Measurements from ENCODE around the gene INPP4A.

Gene INPP4A
- long read RNA-seq, partial matches to known transcripts: 8 of 17 reads
- long read RNA-seq, other reads (novel, unspliced or antisense): 9 of 17 reads

DNA sequence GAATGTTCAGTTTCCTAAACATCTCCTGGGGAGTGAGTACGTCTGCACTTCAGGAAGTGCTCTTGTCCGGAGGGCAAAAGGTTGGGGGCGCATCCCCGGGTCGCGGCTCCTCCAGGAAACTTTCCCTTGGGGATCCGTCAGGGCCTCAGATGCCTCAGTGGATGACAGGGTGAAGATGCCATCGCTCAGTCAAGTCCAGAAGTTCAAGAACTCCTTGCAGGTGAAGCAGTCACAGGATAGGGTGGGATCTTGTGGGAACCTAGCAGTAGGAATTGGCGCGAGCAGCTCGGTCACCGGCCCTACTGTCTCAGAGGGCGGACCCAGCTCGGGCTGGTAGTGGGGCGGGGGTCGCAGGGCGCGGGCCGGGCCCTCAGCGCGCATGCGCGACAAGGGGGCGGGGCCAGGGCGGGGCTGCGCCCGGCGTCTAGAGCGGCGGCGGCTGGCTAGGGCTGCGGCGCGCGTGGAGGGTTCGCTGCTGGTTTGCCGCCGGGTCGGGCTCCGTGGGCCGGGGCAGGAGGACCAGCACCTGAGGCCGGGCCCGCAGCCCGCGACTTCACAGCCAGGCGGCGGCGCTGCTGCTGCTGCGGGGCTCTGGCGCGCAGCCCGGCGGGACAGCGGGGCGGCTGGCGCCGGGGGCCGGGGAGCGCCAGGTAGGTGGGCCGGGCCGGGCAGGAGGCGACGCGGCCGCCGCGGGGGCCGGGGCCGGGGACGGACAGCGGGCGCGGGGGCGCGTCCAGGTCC, at the start of gene INPP4A:
Gene INPP4A, plus strand, starts transcription at position 423 of the 741 bp plus-strand sequence. CDS start 75,191 bp downstream, outside the sequence.
- H3K27me3 ChIP-seq (ENCODE audit: insufficient read depth, poor library complexity, severe bottlenecking): no peaks in the 10 kb centered on the region
- TF ChIP-seq GABPA (IDR thresholded peaks at IDR 0.05; ENCODE audit: low read depth) (no peak), CTCF (IDR thresholded peaks at IDR 0.05; ENCODE audit: insufficient read depth, low read length) (no peak), POLR2AphosphoS5 (IDR thresholded peaks at IDR 0.05; ENCODE audit: low read depth) (no peak), REST (IDR thresholded peaks at IDR 0.05; ENCODE audit: insufficient replicate concordance, low read depth) (no peak), SPI1 (IDR thresholded peaks at IDR 0.05; ENCODE audit: borderline replicate concordance, low read depth) (no peak)
- H3K4me3 ChIP-seq (replicated peaks; ENCODE audit: insufficient read depth, low read length): peak within 1 kb of the TSS; percentile 83
- H3K27ac ChIP-seq (replicated peaks): peak within 1 kb of the TSS; percentile 69
- DNase-seq (ENCODE audit: low read depth in 1 of 2, low spot score in 1 of 2): peak in 1 of 2 experiments; percentile 49

GRCh38 chr2:98395977-98396376, 48.7 kb upstream of the INPP4A start:
- TF ChIP-seq REST (IDR thresholded peaks at IDR 0.05; ENCODE audit: insufficient replicate concordance, low read depth) (no peak), POLR2AphosphoS5 (IDR thresholded peaks at IDR 0.05; ENCODE audit: low read depth) (no peak), GABPA (IDR thresholded peaks at IDR 0.05; ENCODE audit: low read depth) (no peak), SPI1 (IDR thresholded peaks at IDR 0.05; ENCODE audit: borderline replicate concordance, low read depth) (no peak), CTCF (IDR thresholded peaks at IDR 0.05; ENCODE audit: insufficient read depth, low read length) (no peak)
- H3K27me3 ChIP-seq (ENCODE audit: insufficient read depth, poor library complexity, severe bottlenecking): no peaks in the 10 kb centered on the region
- DNase-seq (ENCODE audit: low read depth in 1 of 2, low spot score in 1 of 2): no peak
- no peak overlapping the region for H3K4me3 ChIP-seq (replicated peaks; ENCODE audit: insufficient read depth, low read length)
- no peak overlapping the region for H3K27ac ChIP-seq (replicated peaks)

GRCh38 chr2:98396745-98397355, 47.8 kb upstream of the INPP4A start:
- H3K27me3 ChIP-seq (ENCODE audit: insufficient read depth, poor library complexity, severe bottlenecking): peaks cover 3% of the 10 kb centered on the region
- no peak for DNase-seq (ENCODE audit: low read depth in 1 of 2, low spot score in 1 of 2)
- TF ChIP-seq SPI1 (IDR thresholded peaks at IDR 0.05; ENCODE audit: borderline replicate concordance, low read depth) (no peak), POLR2AphosphoS5 (IDR thresholded peaks at IDR 0.05; ENCODE audit: low read depth) (no peak), REST (IDR thresholded peaks at IDR 0.05; ENCODE audit: insufficient replicate concordance, low read depth) (no peak), CTCF (IDR thresholded peaks at IDR 0.05; ENCODE audit: insufficient read depth, low read length) (no peak), GABPA (IDR thresholded peaks at IDR 0.05; ENCODE audit: low read depth) (no peak)
- H3K27ac ChIP-seq (replicated peaks): no peak overlapping the region
- no peak overlapping the region for H3K4me3 ChIP-seq (replicated peaks; ENCODE audit: insufficient read depth, low read length)

All from HL-60 (cell line).